GM12878 (cell line): ENCODE results near the gene PMAIP1. TPM values are rescaled to one million over a fixed set of nuclear protein-coding genes. Genes with fewer than 3 reads are reported as not detected.
A peak's percentile ranks its signal among the peaks of the same experiment; 100 is the strongest.

Experiments used
- ATF7 ChIP-seq: fragments of 450-650 bp; IDR thresholded peaks from 2 replicates; pipeline ENCODE4 v1.6.1; 2016; ENCODE audit warnings: low read depth, mild to moderate bottlenecking
- BRCA1 ChIP-seq: IDR thresholded peaks from 2 replicates; pipeline ENCODE4 v1.6.1; 2011; ENCODE audit warnings: low read depth, low read length, improper control_type of control experiment
- CEBPB ChIP-seq, 2 experiments: fragments of 150-350 bp in 1 of 2; IDR thresholded peaks; 2 replicates each; pipeline ENCODE4 v1.6.1; 2012 to 2014; ENCODE audit warnings: low read depth in 2 of 2, low read length in 2 of 2, borderline replicate concordance in 1 of 2, inconsistent platforms in 1 of 2
- EED ChIP-seq: sonication (generic); IDR thresholded peaks from 2 replicates; pipeline ENCODE4 v1.6.1; 2016; ENCODE audit warnings: antibody characterized with exemption, low read depth
- EP300 ChIP-seq, 2 experiments: fragments of 150-350 bp in 1 of 2; IDR thresholded peaks; 2 replicates each; pipeline ENCODE4 v1.6.1; 2011 to 2012; ENCODE audit warnings: low read depth in 2 of 2, low read length in 2 of 2, borderline replicate concordance in 1 of 2, improper control_type of control experiment in 1 of 2, inconsistent platforms in 1 of 2; ENCODE audit not compliant: control insufficient read depth in 1 of 2
- HDAC2 ChIP-seq: fragments of 200-600 bp; sonication (generic); IDR thresholded peaks from 2 replicates; pipeline ENCODE4 v1.6.1; 2017
- HDGF ChIP-seq: fragments of 450-650 bp; IDR thresholded peaks from 2 replicates; pipeline ENCODE4 v1.6.1; 2016; ENCODE audit warnings: antibody characterized with exemption
- NBN ChIP-seq: fragments of 450-650 bp; IDR thresholded peaks from 2 replicates; pipeline ENCODE4 v1.6.1; 2016
- NFYB ChIP-seq: IDR thresholded peaks from 2 replicates; pipeline ENCODE4 v1.6.1; 2011; ENCODE audit warnings: low read depth, mild to moderate bottlenecking, low read length, improper control_type of control experiment, moderate library complexity; ENCODE audit not compliant: insufficient read depth
- PAX8 ChIP-seq: fragments of 450-650 bp; IDR thresholded peaks from 2 replicates; pipeline ENCODE4 v1.6.1; 2017; ENCODE audit warnings: mild to moderate bottlenecking, moderate library complexity
- POLR2AphosphoS5 ChIP-seq: IDR thresholded peaks from 2 replicates; pipeline ENCODE4 v1.6.1; 2011; ENCODE audit warnings: mild to moderate bottlenecking, low read length, inconsistent platforms
- STAT3 ChIP-seq: IDR thresholded peaks from 2 replicates; pipeline ENCODE4 v1.6.1; 2011; ENCODE audit warnings: low read depth, low read length, improper control_type of control experiment
- SUPT20H ChIP-seq: IDR thresholded peaks from 2 replicates; pipeline ENCODE4 v1.6.1; 2011; ENCODE audit warnings: low read depth, mild to moderate bottlenecking, low read length, moderate library complexity, borderline replicate concordance; ENCODE audit not compliant: control insufficient read depth
- polyA plus RNA-seq, 11 experiments: library from polyadenylated mRNA; depleted of rRNA in 4 of 11; unstranded in 6 of 11; stranded (reverse) in 5 of 11; fragments of >200 nt; fragmentation: Nextera tagmentation in 4 of 11; fragmentation: Illumina TruSeq in 1 of 11; extraction: Ambion mirVana in 4 of 11; extraction: Trizol in 1 of 11; gene quantifications; 1 replicate in 1 of 11; 2 replicates in 10 of 11; pipeline versions ENCODE4 v1.2.1 to v1.2.3, GENCODE V29; 2011 to 2016; ENCODE audit warnings: inconsistent platforms in 2 of 11, missing spikeins in 2 of 11, low read depth in 1 of 11
- total RNA-seq, 4 experiments: library from RNA; depleted of rRNA in 3 of 4; stranded (reverse); fragments of >200 nt in 3 of 4; fragmentation: Illumina TruSeq in 1 of 4; extraction: Trizol in 1 of 4; gene quantifications; 2 replicates each; pipeline versions ENCODE4 v1.2.1 to v1.2.3, GENCODE V29; 2013 to 2021
- TF ChIP-seq, protein P1 (sequence below): fragments of 450-650 bp; IDR thresholded peaks from 2 replicates; pipeline ENCODE4 v1.6.1; 2017; ENCODE audit warnings: borderline replicate concordance
- TF ChIP-seq, protein P2 (sequence below): fragments of 450-650 bp; IDR thresholded peaks from 2 replicates; pipeline ENCODE4 v1.6.1; 2017; ENCODE audit warnings: mild to moderate bottlenecking, low read depth, inconsistent platforms; ENCODE audit not compliant: poor library complexity, severe bottlenecking
- TF ChIP-seq, protein P3 (sequence below): IDR thresholded peaks from 2 replicates; pipeline ENCODE4 v1.6.1; 2012; ENCODE audit warnings: low read depth, low read length, improper control_type of control experiment
- TF ChIP-seq, protein P4 (sequence below): IDR thresholded peaks from 2 replicates; pipeline ENCODE4 v1.6.1; 2012; ENCODE audit warnings: low read depth, low read length, improper control_type of control experiment
- TF ChIP-seq, protein P5 (sequence below): IDR thresholded peaks from 2 replicates; pipeline ENCODE4 v1.6.1; 2011; ENCODE audit warnings: borderline replicate concordance, low read depth, mild to moderate bottlenecking, moderate library complexity, mixed read lengths, low read length; ENCODE audit not compliant: insufficient read depth; ENCODE audit errors: extremely low read length

PMAIP1 gene
- total and polyA plus RNA-seq, 10 of the 15 experiments (the other 5 are each of a cell fraction or from before 2014, with no cell fraction given): 74.0 to 219 (median 112) TPM

DNA sequence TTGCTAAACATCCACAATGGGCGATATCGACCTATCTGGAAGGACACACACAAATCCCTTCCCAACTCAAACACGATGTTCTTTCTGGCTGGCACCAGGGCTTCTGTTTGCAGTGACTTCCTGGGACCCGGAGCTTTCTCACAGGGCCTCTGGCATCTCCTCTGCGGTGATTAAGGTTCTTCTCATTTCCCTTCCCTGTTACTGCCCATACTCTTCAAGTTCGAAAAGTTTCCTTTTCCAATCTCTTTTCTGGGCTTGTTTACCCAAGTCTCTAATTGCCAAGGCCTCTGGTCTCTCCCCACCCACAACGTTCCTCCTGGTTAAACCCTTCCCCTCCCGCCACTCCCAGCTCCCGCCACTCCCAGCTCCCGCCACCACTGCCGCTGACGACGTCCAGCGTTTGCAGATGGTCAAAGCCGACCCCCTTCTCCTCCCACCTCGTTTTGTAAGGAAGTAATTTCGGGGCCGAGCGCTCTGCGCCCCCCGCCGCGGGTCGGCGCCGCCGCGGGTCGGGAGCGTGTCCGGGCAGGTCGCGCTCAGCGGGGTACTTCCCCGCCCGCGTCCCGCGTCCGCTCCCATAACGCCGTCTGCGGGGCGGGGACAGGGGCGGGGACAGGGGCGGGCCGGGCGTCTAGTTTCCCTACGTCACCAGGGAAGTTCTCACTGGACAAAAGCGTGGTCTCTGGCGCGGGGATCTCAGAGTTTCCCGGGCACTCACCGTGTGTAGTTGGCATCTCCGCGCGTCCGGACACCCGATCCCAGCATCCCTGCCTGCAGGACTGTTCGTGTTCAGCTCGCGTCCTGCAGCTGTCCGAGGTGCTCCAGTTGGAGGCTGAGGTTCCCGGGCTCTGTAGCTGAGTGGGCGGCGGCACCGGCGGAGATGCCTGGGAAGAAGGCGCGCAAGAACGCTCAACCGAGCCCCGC, at the start of gene PMAIP1 (continued):
- TF ChIP-seq, protein P1, sequence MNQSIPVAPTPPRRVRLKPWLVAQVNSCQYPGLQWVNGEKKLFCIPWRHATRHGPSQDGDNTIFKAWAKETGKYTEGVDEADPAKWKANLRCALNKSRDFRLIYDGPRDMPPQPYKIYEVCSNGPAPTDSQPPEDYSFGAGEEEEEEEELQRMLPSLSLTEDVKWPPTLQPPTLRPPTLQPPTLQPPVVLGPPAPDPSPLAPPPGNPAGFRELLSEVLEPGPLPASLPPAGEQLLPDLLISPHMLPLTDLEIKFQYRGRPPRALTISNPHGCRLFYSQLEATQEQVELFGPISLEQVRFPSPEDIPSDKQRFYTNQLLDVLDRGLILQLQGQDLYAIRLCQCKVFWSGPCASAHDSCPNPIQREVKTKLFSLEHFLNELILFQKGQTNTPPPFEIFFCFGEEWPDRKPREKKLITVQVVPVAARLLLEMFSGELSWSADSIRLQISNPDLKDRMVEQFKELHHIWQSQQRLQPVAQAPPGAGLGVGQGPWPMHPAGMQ: no peak
- no peak for TF ChIP-seq PAX8
- no peak for TF ChIP-seq HDAC2
- TF ChIP-seq EP300 (IDR thresholded peaks at IDR 0.05; ENCODE audit: borderline replicate concordance in 1 of 2, control insufficient read depth in 1 of 2, low read depth in 2 of 2, low read length in 2 of 2): 0 out of 4 replicates have a peak, but pooled peaks of 1 of the 2 experiments have one; percentile 2
- peak; percentile 52 for TF ChIP-seq ATF7
- TF ChIP-seq, protein P2, sequence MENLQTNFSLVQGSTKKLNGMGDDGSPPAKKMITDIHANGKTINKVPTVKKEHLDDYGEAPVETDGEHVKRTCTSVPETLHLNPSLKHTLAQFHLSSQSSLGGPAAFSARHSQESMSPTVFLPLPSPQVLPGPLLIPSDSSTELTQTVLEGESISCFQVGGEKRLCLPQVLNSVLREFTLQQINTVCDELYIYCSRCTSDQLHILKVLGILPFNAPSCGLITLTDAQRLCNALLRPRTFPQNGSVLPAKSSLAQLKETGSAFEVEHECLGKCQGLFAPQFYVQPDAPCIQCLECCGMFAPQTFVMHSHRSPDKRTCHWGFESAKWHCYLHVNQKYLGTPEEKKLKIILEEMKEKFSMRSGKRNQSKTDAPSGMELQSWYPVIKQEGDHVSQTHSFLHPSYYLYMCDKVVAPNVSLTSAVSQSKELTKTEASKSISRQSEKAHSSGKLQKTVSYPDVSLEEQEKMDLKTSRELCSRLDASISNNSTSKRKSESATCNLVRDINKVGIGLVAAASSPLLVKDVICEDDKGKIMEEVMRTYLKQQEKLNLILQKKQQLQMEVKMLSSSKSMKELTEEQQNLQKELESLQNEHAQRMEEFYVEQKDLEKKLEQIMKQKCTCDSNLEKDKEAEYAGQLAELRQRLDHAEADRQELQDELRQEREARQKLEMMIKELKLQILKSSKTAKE: peak; percentile 77
- no peak for TF ChIP-seq BRCA1
- no peak for TF ChIP-seq CEBPB (IDR thresholded peaks at IDR 0.05; ENCODE audit: borderline replicate concordance in 1 of 2, low read depth in 2 of 2, low read length in 2 of 2)
- TF ChIP-seq, protein P3, sequence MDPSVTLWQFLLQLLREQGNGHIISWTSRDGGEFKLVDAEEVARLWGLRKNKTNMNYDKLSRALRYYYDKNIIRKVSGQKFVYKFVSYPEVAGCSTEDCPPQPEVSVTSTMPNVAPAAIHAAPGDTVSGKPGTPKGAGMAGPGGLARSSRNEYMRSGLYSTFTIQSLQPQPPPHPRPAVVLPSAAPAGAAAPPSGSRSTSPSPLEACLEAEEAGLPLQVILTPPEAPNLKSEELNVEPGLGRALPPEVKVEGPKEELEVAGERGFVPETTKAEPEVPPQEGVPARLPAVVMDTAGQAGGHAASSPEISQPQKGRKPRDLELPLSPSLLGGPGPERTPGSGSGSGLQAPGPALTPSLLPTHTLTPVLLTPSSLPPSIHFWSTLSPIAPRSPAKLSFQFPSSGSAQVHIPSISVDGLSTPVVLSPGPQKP: no peak
- no peak for TF ChIP-seq NBN
- TF ChIP-seq STAT3: no peak
- peak; percentile 99 for TF ChIP-seq POLR2AphosphoS5
- TF ChIP-seq HDGF: no peak
- no peak for TF ChIP-seq NFYB
- TF ChIP-seq SUPT20H: no peak
- TF ChIP-seq, protein P4, sequence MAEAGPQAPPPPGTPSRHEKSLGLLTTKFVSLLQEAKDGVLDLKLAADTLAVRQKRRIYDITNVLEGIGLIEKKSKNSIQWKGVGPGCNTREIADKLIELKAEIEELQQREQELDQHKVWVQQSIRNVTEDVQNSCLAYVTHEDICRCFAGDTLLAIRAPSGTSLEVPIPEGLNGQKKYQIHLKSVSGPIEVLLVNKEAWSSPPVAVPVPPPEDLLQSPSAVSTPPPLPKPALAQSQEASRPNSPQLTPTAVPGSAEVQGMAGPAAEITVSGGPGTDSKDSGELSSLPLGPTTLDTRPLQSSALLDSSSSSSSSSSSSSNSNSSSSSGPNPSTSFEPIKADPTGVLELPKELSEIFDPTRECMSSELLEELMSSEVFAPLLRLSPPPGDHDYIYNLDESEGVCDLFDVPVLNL: peak; percentile 47; the same call in 1 of the 2 replicates
- peak; percentile 63 for TF ChIP-seq EED
- TF ChIP-seq, protein P5, sequence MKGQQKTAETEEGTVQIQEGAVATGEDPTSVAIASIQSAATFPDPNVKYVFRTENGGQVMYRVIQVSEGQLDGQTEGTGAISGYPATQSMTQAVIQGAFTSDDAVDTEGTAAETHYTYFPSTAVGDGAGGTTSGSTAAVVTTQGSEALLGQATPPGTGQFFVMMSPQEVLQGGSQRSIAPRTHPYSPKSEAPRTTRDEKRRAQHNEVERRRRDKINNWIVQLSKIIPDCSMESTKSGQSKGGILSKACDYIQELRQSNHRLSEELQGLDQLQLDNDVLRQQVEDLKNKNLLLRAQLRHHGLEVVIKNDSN: no peak
